ENCODE measurements around the gene EXD3.
"Not testable (repeated sequence)": the region's sequence is repeated elsewhere in the genome, so short reads cannot be mapped to it uniquely, and the experiment has no call there.

EXD3 gene

GRCh38 chr9:137381501-137382443, 41.2 kb downstream of the EXD3 start:
- no peak for DNase-seq (ENCODE audit: low read depth in 1 of 2, low spot score in 1 of 2)

GRCh38 chr9:137380606-137381005, 42.4 kb downstream of the EXD3 start:
- DNase-seq (ENCODE audit: low read depth in 1 of 2, low spot score in 1 of 2), result no peak

GRCh38 chr9:137380171-137380570, 42.8 kb downstream of the EXD3 start:
- DNase-seq (ENCODE audit: low read depth in 1 of 2, low spot score in 1 of 2), result no peak

GRCh38 chr9:137379761-137380161, 43.2 kb downstream of the EXD3 start:
- DNase-seq (ENCODE audit: low read depth in 1 of 2, low spot score in 1 of 2), result no peak

GRCh38 chr9:137378688-137379410, 44.1 kb downstream of the EXD3 start:
- DNase-seq (ENCODE audit: low read depth in 1 of 2, low spot score in 1 of 2), result not testable (repeated sequence)

- DNase-seq (ENCODE audit: low read depth in 1 of 2, low spot score in 1 of 2), result no peak
These were observed 46.6 kb downstream of the EXD3 start for GRCh38 chr9:137376386-137376785.

GRCh38 chr9:137375321-137376058, 47.5 kb downstream of the EXD3 start:
- DNase-seq (ENCODE audit: low read depth in 1 of 2, low spot score in 1 of 2), result no peak

- no peak for DNase-seq (ENCODE audit: low read depth in 1 of 2, low spot score in 1 of 2)
These were observed 48.7 kb downstream of the EXD3 start for GRCh38 chr9:137374131-137374845.

GRCh38 chr9:137373611-137373980, 49.4 kb downstream of the EXD3 start:
- DNase-seq (ENCODE audit: low read depth in 1 of 2, low spot score in 1 of 2), result no peak

GRCh38 chr9:137372693-137373610, 50.0 kb downstream of the EXD3 start:
- DNase-seq (ENCODE audit: low read depth in 1 of 2, low spot score in 1 of 2), result no peak

GRCh38 chr9:137371946-137372651, 50.9 kb downstream of the EXD3 start:
- no peak for DNase-seq (ENCODE audit: low read depth in 1 of 2, low spot score in 1 of 2)

GRCh38 chr9:137371521-137371941, 51.4 kb downstream of the EXD3 start:
- DNase-seq (ENCODE audit: low read depth in 1 of 2, low spot score in 1 of 2), result no peak

GRCh38 chr9:137370865-137371520, 52.0 kb downstream of the EXD3 start:
- no peak for DNase-seq (ENCODE audit: low read depth in 1 of 2, low spot score in 1 of 2)

GRCh38 chr9:137369911-137370764, 52.8 kb downstream of the EXD3 start:
- no peak for DNase-seq (ENCODE audit: low read depth in 1 of 2, low spot score in 1 of 2)

GRCh38 chr9:137369061-137369787, 53.7 kb downstream of the EXD3 start:
- DNase-seq (ENCODE audit: low read depth in 1 of 2, low spot score in 1 of 2), result no peak

- no peak for DNase-seq (ENCODE audit: low read depth in 1 of 2, low spot score in 1 of 2)
These were observed 54.4 kb downstream of the EXD3 start for GRCh38 chr9:137368431-137369035.
